GM19397 (cell line): Measurements from ENCODE around the gene TNFSF13.
"Not testable (repeated sequence)": the region's sequence is repeated elsewhere in the genome, so short reads cannot be mapped to it uniquely, and the experiment has no call there.

Experiments
- ATAC-seq: cut with Tn5 transposase; IDR thresholded peaks from one replicate; pipeline ENCODE4 v1.9.1; 2021; ENCODE audit warnings: mild to moderate bottlenecking, moderate library complexity; ENCODE audit not compliant: unreplicated experiment

The TNFSF13 gene

GRCh38 chr17:7589891-7590691, 31.5 kb downstream of the TNFSF13 start, which contains the start of gene SOX15:
SOX15 (minus strand) TSS chr17:7590094; CDS start chr17:7589676, 418 bp downstream.
- ATAC-seq = no peak

GRCh38 chr17:7590743-7591142, 32.2 kb downstream of the TNFSF13 start:
- ATAC-seq = no peak

GRCh38 chr17:7591596-7591995, 33.0 kb downstream of the TNFSF13 start:
- ATAC-seq = no peak

- no peak for ATAC-seq
Measured at GRCh38 chr17:7592422-7593021, 34.0 kb downstream of the TNFSF13 start.

- ATAC-seq = no peak
Measured at GRCh38 chr17:7593296-7593695, 34.7 kb downstream of the TNFSF13 start.

GRCh38 chr17:7597561-7597960, 39.0 kb downstream of the TNFSF13 start:
- ATAC-seq = not testable (repeated sequence)

- no peak for ATAC-seq
Measured at GRCh38 chr17:7606280-7606679, 47.7 kb downstream of the TNFSF13 start.

- no peak for ATAC-seq
Measured at GRCh38 chr17:7610641-7611040, 52.1 kb downstream of the TNFSF13 start.
